GM21737 (cell line): ENCODE results near the gene KPNA4.
"Not testable (repeated sequence)": the region's sequence is repeated elsewhere in the genome, so short reads cannot be mapped to it uniquely, and the experiment has no call there.

Source experiments
- ATAC-seq: cut with Tn5 transposase; IDR thresholded peaks from one replicate; pipeline ENCODE4 v1.9.1; 2021; ENCODE audit warnings: mild to moderate bottlenecking, moderate library complexity; ENCODE audit not compliant: unreplicated experiment

Gene KPNA4, protein sequence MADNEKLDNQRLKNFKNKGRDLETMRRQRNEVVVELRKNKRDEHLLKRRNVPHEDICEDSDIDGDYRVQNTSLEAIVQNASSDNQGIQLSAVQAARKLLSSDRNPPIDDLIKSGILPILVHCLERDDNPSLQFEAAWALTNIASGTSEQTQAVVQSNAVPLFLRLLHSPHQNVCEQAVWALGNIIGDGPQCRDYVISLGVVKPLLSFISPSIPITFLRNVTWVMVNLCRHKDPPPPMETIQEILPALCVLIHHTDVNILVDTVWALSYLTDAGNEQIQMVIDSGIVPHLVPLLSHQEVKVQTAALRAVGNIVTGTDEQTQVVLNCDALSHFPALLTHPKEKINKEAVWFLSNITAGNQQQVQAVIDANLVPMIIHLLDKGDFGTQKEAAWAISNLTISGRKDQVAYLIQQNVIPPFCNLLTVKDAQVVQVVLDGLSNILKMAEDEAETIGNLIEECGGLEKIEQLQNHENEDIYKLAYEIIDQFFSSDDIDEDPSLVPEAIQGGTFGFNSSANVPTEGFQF

GRCh38 chr3:160565442-160566403, at the start of gene KPNA4:
KPNA4 (minus strand) TSS chr3:160565571; CDS start chr3:160565282, 289 bp downstream.
- ATAC-seq: peak; percentile 94

GRCh38 chr3:160613661-160614060, 48.3 kb upstream of the KPNA4 start:
- ATAC-seq: no peak

DNA sequence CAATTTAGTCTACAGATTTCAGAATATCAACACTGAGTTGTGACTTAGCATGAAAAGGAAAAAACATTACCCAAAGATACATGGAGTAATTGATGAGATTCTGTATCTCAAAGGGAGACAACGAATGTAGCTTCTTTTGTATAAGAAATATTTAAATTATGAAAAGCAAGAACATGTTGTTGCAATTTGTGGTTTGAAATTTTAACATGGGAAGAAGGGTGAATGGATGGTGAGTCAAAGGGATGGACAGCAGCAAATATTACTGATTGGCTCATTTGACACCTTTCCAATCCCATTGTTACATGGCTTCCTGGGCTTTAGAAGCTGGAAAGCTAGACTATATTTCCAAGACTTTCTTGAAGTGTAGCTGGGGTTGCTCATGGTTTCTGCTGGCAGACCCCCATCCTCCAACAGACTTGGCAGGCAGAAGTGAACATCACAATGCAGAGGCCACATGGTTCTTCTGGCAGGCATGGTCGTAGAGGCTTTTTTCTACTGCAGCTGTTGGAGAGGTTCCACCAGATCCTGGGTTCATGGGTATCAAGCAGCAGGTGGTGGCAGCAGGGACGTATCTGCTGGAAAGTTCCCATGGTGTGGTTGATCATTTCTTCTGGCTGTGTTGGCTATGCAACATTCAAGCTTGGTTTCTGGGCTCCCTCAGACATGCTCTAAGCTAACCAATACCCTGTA, 47.2 kb upstream of the KPNA4 start:
- ATAC-seq: no peak

- ATAC-seq: no peak
Measured at GRCh38 chr3:160611141-160611540, 45.8 kb upstream of the KPNA4 start.

DNA sequence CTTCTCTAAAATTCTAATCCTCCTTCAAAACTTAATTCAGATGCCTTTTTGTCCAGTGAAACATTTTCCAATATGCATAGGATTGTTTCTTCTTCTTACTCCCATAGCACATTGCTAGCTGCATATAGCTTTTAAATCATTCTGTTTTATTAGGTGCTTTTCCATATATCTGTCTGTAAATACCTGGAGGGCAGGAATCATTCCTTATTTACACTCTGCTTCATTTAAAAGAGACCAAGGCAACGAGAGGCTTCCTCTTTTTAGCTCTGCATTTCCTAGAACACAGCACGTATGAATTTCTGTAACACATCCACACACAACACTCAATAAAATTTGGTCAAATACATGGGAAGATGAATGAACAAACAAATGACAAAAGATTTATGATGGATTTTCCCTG, 43.5 kb upstream of the KPNA4 start:
- ATAC-seq: no peak

DNA sequence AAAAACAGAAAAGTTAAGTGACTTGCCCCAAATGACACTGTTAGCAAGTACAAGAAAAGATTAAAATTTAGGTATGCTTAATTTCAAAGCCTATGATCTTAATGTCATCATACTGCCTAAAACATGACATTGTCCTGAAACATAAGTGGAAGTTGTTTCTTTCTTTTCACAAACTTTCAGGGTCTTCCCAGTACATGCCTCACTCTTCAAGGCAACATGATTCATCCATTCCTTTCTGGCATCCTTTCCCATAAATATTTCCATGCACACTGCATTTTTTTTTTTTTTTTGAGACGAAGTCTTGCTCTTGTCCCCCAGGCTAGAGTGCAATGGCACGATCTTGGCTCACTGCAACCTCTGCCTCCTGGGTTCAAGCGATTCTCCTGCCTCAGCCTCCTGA, 42.5 kb upstream of the KPNA4 start:
- no peak for ATAC-seq

DNA sequence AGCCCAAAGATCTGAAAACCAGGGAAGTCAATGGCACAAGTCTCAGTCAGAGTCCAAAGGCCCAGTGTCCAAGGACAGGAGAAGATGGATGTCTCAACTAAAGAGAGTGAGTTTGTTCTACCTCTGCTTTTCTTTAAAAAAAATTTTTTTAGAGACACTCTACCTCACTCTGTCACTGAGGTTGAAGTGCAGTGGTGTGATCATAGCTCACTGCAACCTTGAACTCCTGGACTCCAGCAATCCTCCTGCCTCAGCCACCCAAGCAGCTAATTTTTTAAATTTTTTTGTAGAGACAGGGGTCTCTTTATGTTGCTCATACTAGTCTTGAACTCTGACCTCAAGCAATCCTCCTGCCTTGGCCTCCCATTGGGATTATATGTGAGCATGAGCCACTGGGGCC, 39.9 kb upstream of the KPNA4 start:
- ATAC-seq: no peak

GRCh38 chr3:160603845-160604244, 38.5 kb upstream of the KPNA4 start:
- ATAC-seq: not testable (repeated sequence)

DNA sequence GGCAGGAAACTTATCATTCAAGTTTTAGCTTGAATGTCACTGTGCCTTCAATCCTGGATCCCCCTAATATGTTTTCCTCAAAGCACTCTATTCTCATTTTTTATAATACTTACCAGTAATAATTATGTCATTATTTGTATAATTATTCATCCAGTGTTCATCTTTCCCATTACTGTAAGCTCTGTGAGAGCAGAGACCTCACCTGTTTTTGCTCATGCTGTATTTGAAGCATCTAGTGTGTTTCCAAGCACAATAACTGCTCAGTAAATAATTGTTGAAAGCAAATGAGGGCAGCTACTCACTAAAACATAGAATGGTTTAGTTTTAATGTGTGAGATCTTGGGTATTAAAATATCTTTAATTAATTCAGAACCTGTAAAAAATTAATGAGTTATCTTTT, 36.9 kb upstream of the KPNA4 start:
- ATAC-seq: no peak

- no peak for ATAC-seq
Measured at GRCh38 chr3:160601288-160601687, 35.9 kb upstream of the KPNA4 start.

DNA sequence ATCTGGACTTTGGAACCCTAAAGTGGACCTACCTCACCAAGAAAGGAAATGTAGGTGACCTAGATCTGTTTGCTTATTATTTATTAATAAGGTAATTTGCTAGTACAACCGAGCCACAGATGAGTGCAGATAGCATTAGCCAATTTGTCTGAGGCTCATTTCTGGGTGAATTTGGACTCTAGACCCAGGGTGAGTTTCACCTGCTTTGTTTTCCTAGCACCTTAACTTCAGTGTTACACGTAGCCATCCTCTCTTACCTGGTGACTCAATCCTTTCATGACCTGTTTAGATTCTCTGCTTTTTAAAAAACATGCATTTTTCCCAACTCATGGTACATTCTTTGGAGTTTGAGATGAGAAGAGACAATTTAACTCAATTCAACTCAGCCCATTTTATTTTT, 33.5 kb upstream of the KPNA4 start:
- ATAC-seq: no peak

DNA sequence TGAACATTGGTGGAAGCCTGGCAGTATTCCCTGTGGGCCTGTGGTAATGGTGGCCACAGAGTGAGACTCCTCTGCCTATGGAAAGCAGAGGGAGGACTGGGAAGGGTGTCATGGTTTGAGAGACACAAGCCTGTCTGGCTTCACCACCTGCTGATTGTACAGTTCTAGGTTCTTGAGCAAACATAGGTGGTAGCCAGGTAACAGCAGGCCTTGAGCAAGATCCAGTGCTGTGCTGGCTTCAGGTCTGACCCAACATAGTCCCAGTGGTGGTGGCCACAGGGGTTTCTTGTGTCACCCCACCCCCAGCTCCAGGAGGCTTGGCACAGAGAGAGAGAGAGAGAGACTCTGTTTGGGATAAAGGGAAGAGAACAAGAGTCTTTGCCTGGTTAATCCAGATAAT, 22.7 kb upstream of the KPNA4 start:
- no peak for ATAC-seq

- no peak for ATAC-seq
Measured at GRCh38 chr3:160587105-160587504, 21.7 kb upstream of the KPNA4 start.

GRCh38 chr3:160586679-160587078, 21.3 kb upstream of the KPNA4 start:
- ATAC-seq: no peak

GRCh38 chr3:160583451-160583850, 18.1 kb upstream of the KPNA4 start:
- no peak for ATAC-seq

DNA sequence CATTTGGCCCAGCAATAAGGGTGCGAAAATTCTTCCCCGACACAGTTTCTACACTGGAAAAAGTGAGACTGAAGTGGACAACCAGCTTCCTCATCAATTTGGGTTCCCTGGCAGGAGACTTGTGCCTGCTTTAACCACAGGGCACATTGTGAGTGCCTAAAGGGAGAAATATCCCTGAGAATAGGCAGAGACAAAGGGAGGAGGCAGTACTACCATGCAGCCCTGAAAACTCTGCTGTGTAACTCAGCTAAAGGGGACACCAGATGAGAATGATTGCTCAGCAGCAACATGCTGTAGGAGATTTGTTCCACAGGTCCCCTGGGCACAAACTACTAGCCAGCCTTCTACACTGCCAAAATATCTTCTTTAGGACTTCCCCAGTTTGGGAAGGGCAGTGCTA, 15.6 kb upstream of the KPNA4 start:
- no peak for ATAC-seq

DNA sequence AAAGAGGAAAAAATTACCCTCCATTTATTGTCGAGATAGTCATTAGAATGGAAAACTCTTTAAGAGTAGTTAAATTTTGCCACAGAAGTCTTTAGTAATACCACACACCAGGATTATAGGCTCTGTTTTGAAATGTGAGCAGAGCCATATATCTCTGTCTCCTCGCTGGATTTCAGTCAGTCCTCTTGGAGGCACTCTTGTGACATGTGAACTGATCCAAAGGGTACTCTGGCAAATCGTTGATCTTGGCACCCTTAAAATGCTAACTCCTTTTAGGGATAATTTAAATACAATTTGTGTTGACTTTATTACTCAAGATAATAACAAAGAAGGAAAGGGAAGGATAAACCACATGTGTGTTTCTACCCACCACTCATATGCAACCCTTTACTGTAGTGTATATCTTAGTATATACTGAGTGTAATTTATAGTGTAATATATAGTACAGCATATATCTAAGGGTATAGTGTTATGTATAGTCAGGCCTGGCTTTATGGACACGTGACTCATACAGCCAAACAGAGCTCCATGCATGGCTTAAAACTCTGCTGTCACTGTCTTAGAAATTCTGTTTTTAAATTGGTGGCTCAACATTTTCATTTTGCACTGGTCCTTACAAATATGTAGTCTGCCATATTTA, 12.3 kb upstream of the KPNA4 start:
- no peak for ATAC-seq

DNA sequence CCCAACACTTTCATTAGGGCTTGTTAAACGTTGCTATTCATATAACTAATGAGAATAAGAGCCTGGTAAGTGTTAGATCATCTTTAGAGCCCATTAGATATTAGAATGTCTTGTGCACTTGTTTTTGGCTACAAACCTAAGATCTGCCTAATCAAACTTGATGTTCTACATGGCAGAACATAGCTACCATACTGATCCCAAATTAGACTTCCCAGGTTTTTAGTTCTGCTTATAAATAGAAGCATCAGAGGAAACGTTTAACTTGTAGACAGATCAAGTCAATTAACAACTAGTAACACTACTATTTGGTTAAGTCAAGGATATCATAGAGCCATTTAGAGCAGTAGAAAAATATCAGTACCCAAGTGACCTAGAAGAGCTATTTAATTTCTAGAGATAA, 11.7 kb upstream of the KPNA4 start:
- ATAC-seq: no peak

- no peak for ATAC-seq
Measured at GRCh38 chr3:160576621-160577020, 11.2 kb upstream of the KPNA4 start.

DNA sequence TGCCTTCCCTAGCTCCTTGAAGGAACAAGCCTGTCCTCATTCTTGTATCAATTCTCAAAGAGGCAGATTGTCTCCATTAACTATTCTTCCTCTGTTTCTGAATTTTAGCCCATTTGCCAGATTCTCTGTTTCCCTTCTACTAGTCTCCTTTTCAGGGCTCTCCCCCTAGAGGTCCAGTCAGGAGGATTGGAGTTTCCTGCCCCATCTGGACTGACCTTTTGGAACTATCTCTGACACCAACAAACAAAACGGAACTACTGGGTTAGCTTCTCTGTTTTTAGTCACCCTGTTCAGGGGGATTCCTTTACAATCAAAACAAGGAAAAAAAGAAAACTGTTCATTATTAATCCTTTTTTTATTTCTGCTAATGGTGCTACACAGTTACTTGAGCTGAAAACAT, 10.2 kb upstream of the KPNA4 start:
- no peak for ATAC-seq

- ATAC-seq: no peak
Measured at GRCh38 chr3:160574636-160575035, 9.3 kb upstream of the KPNA4 start.
